GM12878 (cell line): ENCODE data around the gene MT4. TPM values are rescaled to one million over a fixed set of nuclear protein-coding genes. Genes with fewer than 3 reads are reported as not detected.

Source experiments
- ATAC-seq: fragments of 200-7000 bp; cut with Tn5 transposase; 3 replicates; pipeline ENCODE4 v1.9.1; 2020; ENCODE audit warnings: mild to moderate bottlenecking, moderate library complexity
- BruUV-seq: library from RNA; stranded (reverse); fragments of 400-500 nt; replicated peaks from 2 replicates; lab custom pipeline; 2021; lab: Mats Ljungman, UMichigan
- CTCF ChIA-PET: fragments of 300-600 bp; sonication (Branson Sonifier 250); formaldehyde crosslinking; extraction: SDS; loops from one replicate; lab custom pipeline; 2021; ENCODE audit warnings: inconsistent platforms; lab: Yijun Ruan, JAX
- POLR2A ChIA-PET: fragments of 350-600 bp; formaldehyde crosslinking; extraction: SDS; loops from one replicate; lab custom pipeline; 2021; ENCODE audit warnings: inconsistent platforms; lab: Charles Lee
- RAD21 ChIA-PET: fragments of 300-600 bp; sonication (Branson Sonifier 250); formaldehyde crosslinking; loops from one replicate; lab custom pipeline; 2023; ENCODE audit warnings: antibody characterized with exemption; ENCODE audit not compliant: unreplicated experiment; lab: Charles Lee
- SMC1A ChIA-PET: fragments of 300-600 bp; sonication (Branson Sonifier 250); formaldehyde crosslinking; loops from one replicate; lab custom pipeline; 2023; ENCODE audit not compliant: unreplicated experiment, uncharacterized antibody; lab: Charles Lee
- DNase-seq: peaks from one replicate; pipeline ENCODE4 v3.0.0-alpha.2; 2011; ENCODE audit warnings: low read depth, low spot score
- FAIRE-seq: peaks from 3 replicates; lab custom pipeline; 2011; peaks lifted over from hg19 to GRCh38; lab: Jason Lieb, UNC
- H2AFZ ChIP-seq: 2 replicates; pipeline ENCODE4 v1.6.0; 2011; ENCODE audit warnings: low read depth, low read length, control low read depth; ENCODE audit not compliant: control insufficient read depth
- H3K27ac ChIP-seq: 2 replicates; pipeline ENCODE4 v1.5.1; 2011; ENCODE audit warnings: control low read depth; ENCODE audit not compliant: control insufficient read depth, insufficient read depth
- H3K27me3 ChIP-seq, 2 experiments: replicated peaks in 1 of 2; 2 replicates each; pipeline versions ENCODE4 v1.6.0 to v1.6.1; 2011; ENCODE audit warnings: low read length in 1 of 2; ENCODE audit not compliant: control insufficient read depth in 2 of 2, insufficient read depth in 2 of 2
- H3K36me3 ChIP-seq, 2 experiments: 2 replicates each; pipeline ENCODE4 v1.5.1; 2011; ENCODE audit warnings: low read length in 1 of 2; ENCODE audit not compliant: control insufficient read depth in 2 of 2, insufficient read depth in 2 of 2
- H3K4me1 ChIP-seq: 2 replicates; pipeline ENCODE4 v1.6.1; 2011; ENCODE audit warnings: mild to moderate bottlenecking, low read length, moderate library complexity, mixed read lengths; ENCODE audit not compliant: control insufficient read depth, insufficient read depth
- H3K4me2 ChIP-seq: 2 replicates; pipeline ENCODE4 v1.6.0; 2011; ENCODE audit warnings: control low read depth; ENCODE audit not compliant: control insufficient read depth, insufficient read depth
- H3K4me3 ChIP-seq: fragments of 200-600 bp; sonication (generic); 2 replicates; pipeline ENCODE4 v1.5.1; 2016
- H3K79me2 ChIP-seq: 2 replicates; pipeline ENCODE4 v1.6.0; 2011; ENCODE audit warnings: low read length; ENCODE audit not compliant: control insufficient read depth, insufficient read depth
- H3K9ac ChIP-seq: 2 replicates; pipeline ENCODE4 v1.8.0; 2011; ENCODE audit warnings: low read length, control low read depth, mixed read lengths; ENCODE audit not compliant: control insufficient read depth, insufficient read depth
- H3K9me3 ChIP-seq: replicated peaks from 3 replicates; pipeline ENCODE4 v1.5.1; 2011; ENCODE audit warnings: mild to moderate bottlenecking, low read length; ENCODE audit not compliant: control insufficient read depth, insufficient read depth
- H4K20me1 ChIP-seq: 2 replicates; pipeline ENCODE4 v1.6.0; 2011; ENCODE audit not compliant: control insufficient read depth, insufficient read depth
- CREM ChIP-seq: IDR thresholded peaks from 2 replicates; pipeline ENCODE4 v1.6.1; 2014; ENCODE audit warnings: antibody characterized with exemption, low read depth
- POLR2A ChIP-seq: IDR thresholded peaks from 2 replicates; pipeline ENCODE4 v1.6.1; 2011; ENCODE audit warnings: low read depth, mild to moderate bottlenecking, low read length
- POLR2AphosphoS2 ChIP-seq: IDR thresholded peaks from 2 replicates; pipeline ENCODE4 v1.6.1; 2011; ENCODE audit warnings: low read depth, mild to moderate bottlenecking, low read length, improper control_type of control experiment, moderate library complexity
- RAD21 ChIP-seq: IDR thresholded peaks from 2 replicates; pipeline ENCODE4 v1.6.1; 2011; ENCODE audit warnings: mild to moderate bottlenecking, low read depth, low read length, moderate library complexity; ENCODE audit not compliant: insufficient read depth
- SIX5 ChIP-seq: IDR thresholded peaks from 2 replicates; pipeline ENCODE4 v1.6.1; 2011; ENCODE audit warnings: mild to moderate bottlenecking, low read depth, low read length, moderate library complexity; ENCODE audit not compliant: severe bottlenecking
- SMC3 ChIP-seq: IDR thresholded peaks from 2 replicates; pipeline ENCODE4 v1.6.1; 2011; ENCODE audit warnings: low read length, improper control_type of control experiment, borderline replicate concordance
- SREBF1 ChIP-seq: IDR thresholded peaks from 2 replicates; pipeline ENCODE4 v1.6.1; 2012; ENCODE audit warnings: mild to moderate bottlenecking, low read length
- SUPT20H ChIP-seq: IDR thresholded peaks from 2 replicates; pipeline ENCODE4 v1.6.1; 2011; ENCODE audit warnings: low read depth, mild to moderate bottlenecking, low read length, moderate library complexity, borderline replicate concordance; ENCODE audit not compliant: control insufficient read depth
- WGBS: methylation state at CpG from one replicate; pipeline ENCODE4 v1.1.6; 2016; ENCODE audit warnings: low lambda C conversion rate; ENCODE audit not compliant: insufficient replicate concordance, insufficient coverage; ENCODE audit errors: missing lambda C conversion rate; 5-methylcytosine and 5-hydroxymethylcytosine counted together
- in situ Hi-C: fragments of 300-500 bp; cut with MboI; formaldehyde crosslinking; loops from 9 replicates; pipeline ENCODE4 v1.14.3; 2018; ENCODE audit warnings: mixed read lengths
- intact Hi-C: fragments of 100-400 bp; cut with micrococcal nuclease; formaldehyde crosslinking; loops from one replicate; pipeline ENCODE4 v1.14.2; 2022; ENCODE audit not compliant: unreplicated experiment
- polyA plus RNA-seq, 11 experiments: library from polyadenylated mRNA; depleted of rRNA in 4 of 11; unstranded in 6 of 11; stranded (reverse) in 5 of 11; fragments of >200 nt; fragmentation: Nextera tagmentation in 4 of 11; fragmentation: Illumina TruSeq in 1 of 11; extraction: Ambion mirVana in 4 of 11; extraction: Trizol in 1 of 11; gene quantifications; 1 replicate in 1 of 11; 2 replicates in 10 of 11; pipeline versions ENCODE4 v1.2.1 to v1.2.3, GENCODE V29; 2011 to 2016; ENCODE audit warnings: inconsistent platforms in 2 of 11, missing spikeins in 2 of 11, low read depth in 1 of 11
- total RNA-seq, 4 experiments: library from RNA; depleted of rRNA in 3 of 4; stranded (reverse); fragments of >200 nt in 3 of 4; fragmentation: Illumina TruSeq in 1 of 4; extraction: Trizol in 1 of 4; gene quantifications; 2 replicates each; pipeline versions ENCODE4 v1.2.1 to v1.2.3, GENCODE V29; 2013 to 2021
- TF ChIP-seq, protein P1 (sequence below), 3 experiments: IDR thresholded peaks in 2 of 3; conservative IDR thresholded peaks in 1 of 3; 2 replicates each; pipeline ENCODE4 v1.5.1; 2011; ENCODE audit warnings: low read depth in 3 of 3, low read length in 3 of 3, mild to moderate bottlenecking in 3 of 3, control low read depth in 2 of 3, moderate library complexity in 2 of 3, inconsistent platforms in 1 of 3, mixed read lengths in 1 of 3; ENCODE audit not compliant: control insufficient read depth in 2 of 3, insufficient read depth in 1 of 3; ENCODE audit errors: extremely low read depth in 1 of 3
- TF ChIP-seq, protein P2 (sequence below): fragments of 450-650 bp; IDR thresholded peaks from 2 replicates; pipeline ENCODE4 v1.6.1; 2018; ENCODE audit warnings: borderline replicate concordance, mild to moderate bottlenecking; ENCODE audit not compliant: partially characterized antibody

MT4 gene
- total and polyA plus RNA-seq, 10 of the 15 experiments (the other 5 are each of a cell fraction or from before 2014, with no cell fraction given): not detected

GRCh38 chr16:56600398-56600999, 35.6 kb downstream of the MT4 start:
- Histone ChIP-seq H3K36me3 (no peaks in the 10 kb centered on the region), H3K27ac (no peak overlapping the region), H3K4me3 (no peak overlapping the region), H3K79me2 (no peaks in the 10 kb centered on the region), H3K4me1 (no peaks in the 10 kb centered on the region), H3K27me3 (no peaks in the 10 kb centered on the region; a peak in 2 of 4 replicates), H3K4me2 (no peak overlapping the region), H4K20me1 (no peaks in the 10 kb centered on the region), H3K9me3 (no peaks in the 10 kb centered on the region), H2AFZ (no peak overlapping the region), H3K9ac (no peak overlapping the region)
- intact Hi-C loops (loop anchor here (1.0 kb wide), 1 partner anchor 86 kb away; no protein-coding TSS in a partner anchor), in situ Hi-C loops (no loop called here)
- WGBS: 4% methylated on average over 8 of the region's 8 CpGs
- FAIRE-seq (peak; percentile 13), DNase-seq (no peak), ATAC-seq (peak; percentile 92)
- ChIA-PET SMC1A (interaction anchor here (0.6 to 2.8 kb wide), 13 partner anchors 9 to 101 kb away, joined by 3 to 14 read pairs (median 3); no protein-coding TSS in a partner anchor), POLR2A (no interaction called here), CTCF (interaction anchor here (0.5 to 2.3 kb wide), 25 partner anchors 9 to 269 kb away, joined by 3 to 31 read pairs (median 4); partner anchors contain the start of gene MT1E), RAD21 (interaction anchor here (0.6 to 1.6 kb wide), 6 partner anchors 9 to 101 kb away, joined by 3 to 7 read pairs (median 5); no protein-coding TSS in a partner anchor)
- TF ChIP-seq POLR2AphosphoS2 (no peak), SIX5 (no peak), SREBF1 (no peak), RAD21 (peak; percentile 49), SMC3 (peak; percentile 63; the same call in 1 of the 2 replicates), SUPT20H (no peak), CREM (no peak), POLR2A (no peak)
- TF ChIP-seq, protein P1, sequence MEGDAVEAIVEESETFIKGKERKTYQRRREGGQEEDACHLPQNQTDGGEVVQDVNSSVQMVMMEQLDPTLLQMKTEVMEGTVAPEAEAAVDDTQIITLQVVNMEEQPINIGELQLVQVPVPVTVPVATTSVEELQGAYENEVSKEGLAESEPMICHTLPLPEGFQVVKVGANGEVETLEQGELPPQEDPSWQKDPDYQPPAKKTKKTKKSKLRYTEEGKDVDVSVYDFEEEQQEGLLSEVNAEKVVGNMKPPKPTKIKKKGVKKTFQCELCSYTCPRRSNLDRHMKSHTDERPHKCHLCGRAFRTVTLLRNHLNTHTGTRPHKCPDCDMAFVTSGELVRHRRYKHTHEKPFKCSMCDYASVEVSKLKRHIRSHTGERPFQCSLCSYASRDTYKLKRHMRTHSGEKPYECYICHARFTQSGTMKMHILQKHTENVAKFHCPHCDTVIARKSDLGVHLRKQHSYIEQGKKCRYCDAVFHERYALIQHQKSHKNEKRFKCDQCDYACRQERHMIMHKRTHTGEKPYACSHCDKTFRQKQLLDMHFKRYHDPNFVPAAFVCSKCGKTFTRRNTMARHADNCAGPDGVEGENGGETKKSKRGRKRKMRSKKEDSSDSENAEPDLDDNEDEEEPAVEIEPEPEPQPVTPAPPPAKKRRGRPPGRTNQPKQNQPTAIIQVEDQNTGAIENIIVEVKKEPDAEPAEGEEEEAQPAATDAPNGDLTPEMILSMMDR (IDR thresholded peaks at IDR 0.05 in 2 of 3, conservative IDR thresholded peaks at IDR 0.05 in 1 of 3; ENCODE audit: control insufficient read depth in 2 of 3, extremely low read depth in 1 of 3, insufficient read depth in 1 of 3, low read depth in 3 of 3, low read length in 3 of 3): peak; percentile 64 to 74 (median 64)
- TF ChIP-seq, protein P2, sequence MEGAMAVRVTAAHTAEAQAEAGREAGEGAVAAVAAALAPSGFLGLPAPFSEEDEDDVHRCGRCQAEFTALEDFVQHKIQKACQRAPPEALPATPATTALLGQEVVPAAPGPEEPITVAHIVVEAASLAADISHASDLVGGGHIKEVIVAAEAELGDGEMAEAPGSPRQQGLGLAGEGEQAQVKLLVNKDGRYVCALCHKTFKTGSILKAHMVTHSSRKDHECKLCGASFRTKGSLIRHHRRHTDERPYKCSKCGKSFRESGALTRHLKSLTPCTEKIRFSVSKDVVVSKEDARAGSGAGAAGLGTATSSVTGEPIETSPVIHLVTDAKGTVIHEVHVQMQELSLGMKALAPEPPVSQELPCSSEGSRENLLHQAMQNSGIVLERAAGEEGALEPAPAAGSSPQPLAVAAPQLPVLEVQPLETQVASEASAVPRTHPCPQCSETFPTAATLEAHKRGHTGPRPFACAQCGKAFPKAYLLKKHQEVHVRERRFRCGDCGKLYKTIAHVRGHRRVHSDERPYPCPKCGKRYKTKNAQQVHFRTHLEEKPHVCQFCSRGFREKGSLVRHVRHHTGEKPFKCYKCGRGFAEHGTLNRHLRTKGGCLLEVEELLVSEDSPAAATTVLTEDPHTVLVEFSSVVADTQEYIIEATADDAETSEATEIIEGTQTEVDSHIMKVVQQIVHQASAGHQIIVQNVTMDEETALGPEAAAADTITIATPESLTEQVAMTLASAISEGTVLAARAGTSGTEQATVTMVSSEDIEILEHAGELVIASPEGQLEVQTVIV: no peak
- BruUV-seq: no TSS peak
